H1 (cell line): Measurements from ENCODE around the gene DPH5. TPM values are rescaled to one million over a fixed set of nuclear protein-coding genes. Genes with fewer than 3 reads are reported as not detected.

ENCODE experiments used
- CTCF ChIA-PET: fragments of 300-600 bp; sonication (Branson Sonifier 250); formaldehyde crosslinking; loops from one replicate; lab custom pipeline; 2021; ENCODE audit not compliant: partially characterized antibody; lab: Charles Lee
- POLR2A ChIA-PET: fragments of 300-600 bp; sonication (Branson Sonifier 250); formaldehyde crosslinking; loops from one replicate; lab custom pipeline; 2021; ENCODE audit warnings: inconsistent platforms; ENCODE audit not compliant: partially characterized antibody; lab: Charles Lee
- DNase-seq, 2 experiments: peaks; one replicate each; pipeline versions ENCODE4 v3.0.0 to v3.0.0-alpha.2; 2010 to 2022; ENCODE audit warnings: low spot score in 2 of 2, low read depth in 1 of 2, mixed read lengths in 1 of 2
- FAIRE-seq: peaks from 2 replicates; lab custom pipeline; 2011; peaks lifted over from hg19 to GRCh38; lab: Jason Lieb, UNC
- H2AFZ ChIP-seq: 2 replicates; pipeline ENCODE4 v1.8.1; 2012; ENCODE audit warnings: low read length, inconsistent platforms
- H2AK5ac ChIP-seq: 2 replicates; pipeline ENCODE4 v1.6.1; 2013; ENCODE audit warnings: low read depth, low read length
- H2BK120ac ChIP-seq: replicated peaks from 2 replicates; pipeline ENCODE3; 2013; ENCODE audit warnings: low read depth, low read length, inconsistent platforms
- H2BK12ac ChIP-seq: 2 replicates; pipeline ENCODE4 v1.6.1; 2013; ENCODE audit warnings: low read depth, low read length
- H2BK15ac ChIP-seq: 2 replicates; pipeline ENCODE4 v1.6.1; 2013; ENCODE audit warnings: low read length
- H2BK20ac ChIP-seq: 2 replicates; pipeline ENCODE4 v1.6.1; 2013; ENCODE audit warnings: low read length
- H2BK5ac ChIP-seq: 2 replicates; pipeline ENCODE4 v1.6.1; 2013; ENCODE audit warnings: low read depth, low read length
- H3K14ac ChIP-seq: 2 replicates; pipeline ENCODE4 v1.6.1; 2013; ENCODE audit warnings: inconsistent platforms; ENCODE audit not compliant: insufficient read length
- H3K18ac ChIP-seq: 2 replicates; pipeline ENCODE4 v1.6.1; 2013; ENCODE audit warnings: low read length; ENCODE audit errors: extremely low read depth
- H3K23ac ChIP-seq: 2 replicates; pipeline ENCODE4 v1.6.1; 2013; ENCODE audit warnings: inconsistent platforms; ENCODE audit not compliant: insufficient read length
- H3K23me2 ChIP-seq: 2 replicates; pipeline ENCODE4 v1.6.1; 2013; ENCODE audit warnings: low read depth, low read length
- H3K27ac ChIP-seq: 2 replicates; pipeline ENCODE4 v1.6.1; 2011; ENCODE audit warnings: low read depth, low read length, inconsistent platforms
- H3K27me3 ChIP-seq, 4 experiments: replicated peaks in 1 of 4; 1 replicate in 1 of 4; 2 replicates in 3 of 4; pipeline versions ENCODE4 v1.6.1 to v1.8.1; 2011 to 2013; ENCODE audit warnings: low read length in 3 of 4, mild to moderate bottlenecking in 3 of 4, inconsistent platforms in 2 of 4, mixed read lengths in 2 of 4, moderate library complexity in 1 of 4; ENCODE audit not compliant: control insufficient read depth in 3 of 4, insufficient read depth in 3 of 4; ENCODE audit errors: extremely low read depth in 1 of 4
- H3K36me3 ChIP-seq, 4 experiments: 2 replicates each; pipeline versions ENCODE4 v1.6.1 to v1.8.1; 2011 to 2013; ENCODE audit warnings: mild to moderate bottlenecking in 4 of 4, low read length in 3 of 4, moderate library complexity in 2 of 4, control low read depth in 1 of 4, inconsistent platforms in 1 of 4; ENCODE audit not compliant: insufficient read depth in 4 of 4, control insufficient read depth in 2 of 4
- H3K4ac ChIP-seq: replicated peaks from 2 replicates; pipeline ENCODE3; 2013; ENCODE audit warnings: low read length, low read depth, mixed read lengths, inconsistent platforms; ENCODE audit not compliant: insufficient read length
- H3K4me1 ChIP-seq, 4 experiments: replicated peaks in 1 of 4; 1 replicate in 1 of 4; 2 replicates in 3 of 4; pipeline versions ENCODE4 v1.6.1 to v1.8.1; 2011 to 2013; ENCODE audit warnings: low read length in 3 of 4, inconsistent platforms in 2 of 4, mixed read lengths in 1 of 4; ENCODE audit not compliant: insufficient read depth in 4 of 4, control insufficient read depth in 3 of 4
- H3K4me2 ChIP-seq, 2 experiments: 2 replicates each; pipeline versions ENCODE4 v1.6.1 to v1.8.1; 2011 to 2013; ENCODE audit warnings: low read depth in 2 of 2, low read length in 2 of 2, control low read depth in 1 of 2, inconsistent platforms in 1 of 2, mild to moderate bottlenecking in 1 of 2; ENCODE audit not compliant: insufficient read depth in 1 of 2
- H3K4me3 ChIP-seq, 4 experiments: fragments of 200-600, 300-600 bp in 1 of 4; sonication (generic), shearing (Covaris generic), sonication (Bioruptor Twin) in 1 of 4; 2 replicates each; pipeline versions ENCODE4 v1.5.1 to v1.8.1; 2011 to 2016; ENCODE audit warnings: low read length in 4 of 4, low read depth in 3 of 4, control low read depth in 2 of 4, inconsistent platforms in 2 of 4, mild to moderate bottlenecking in 2 of 4, mixed read lengths in 1 of 4, moderate library complexity in 1 of 4; ENCODE audit not compliant: insufficient read depth in 2 of 4; ENCODE audit errors: extremely low read depth in 1 of 4
- H3K56ac ChIP-seq: replicated peaks from 2 replicates; pipeline ENCODE3; 2013; ENCODE audit warnings: low read depth, mild to moderate bottlenecking, mixed read lengths, low read length, inconsistent platforms; ENCODE audit not compliant: insufficient read length
- H3K79me1 ChIP-seq: 2 replicates; pipeline ENCODE4 v1.6.1; 2013; ENCODE audit warnings: low read depth, low read length, control low read depth
- H3K79me2 ChIP-seq, 2 experiments: 2 replicates each; pipeline versions ENCODE4 v1.6.1 to v1.8.1; 2012 to 2013; ENCODE audit warnings: low read length in 2 of 2, mild to moderate bottlenecking in 2 of 2, inconsistent platforms in 1 of 2; ENCODE audit not compliant: insufficient read depth in 2 of 2, control insufficient read depth in 1 of 2
- H3K9ac ChIP-seq, 4 experiments: replicated peaks in 1 of 4; 1 replicate in 1 of 4; 2 replicates in 3 of 4; pipeline versions ENCODE4 v1.6.1 to v1.8.1; 2011 to 2013; ENCODE audit warnings: low read depth in 3 of 4, low read length in 3 of 4, control low read depth in 2 of 4, mild to moderate bottlenecking in 2 of 4, moderate library complexity in 2 of 4, inconsistent platforms in 1 of 4; ENCODE audit errors: extremely low read depth in 1 of 4
- H3K9me3 ChIP-seq, 2 experiments: 2 replicates each; pipeline versions ENCODE4 v1.6.1 to v1.8.1; 2012 to 2013; ENCODE audit warnings: mild to moderate bottlenecking in 2 of 2, moderate library complexity in 2 of 2, control low read depth in 1 of 2, inconsistent platforms in 1 of 2, low read depth in 1 of 2, low read length in 1 of 2, mixed read lengths in 1 of 2; ENCODE audit not compliant: insufficient read depth in 2 of 2
- H4K20me1 ChIP-seq, 2 experiments: replicated peaks in 1 of 2; 2 replicates each; pipeline versions ENCODE3 to v1.8.1; 2011 to 2013; ENCODE audit warnings: inconsistent platforms in 2 of 2, low read length in 2 of 2, mild to moderate bottlenecking in 1 of 2; ENCODE audit not compliant: insufficient read depth in 2 of 2, control insufficient read depth in 1 of 2
- H4K5ac ChIP-seq: 2 replicates; pipeline ENCODE4 v1.6.1; 2013; ENCODE audit warnings: low read length, low read depth, mixed read lengths, inconsistent platforms; ENCODE audit not compliant: insufficient read length
- H4K8ac ChIP-seq: 2 replicates; pipeline ENCODE4 v1.8.0; 2013; ENCODE audit warnings: mild to moderate bottlenecking, moderate library complexity, low read length, inconsistent platforms; ENCODE audit not compliant: insufficient read depth; ENCODE audit errors: extremely low read depth
- H4K91ac ChIP-seq: replicated peaks from 2 replicates; pipeline ENCODE3; 2013; ENCODE audit warnings: low read length, mixed read lengths, inconsistent platforms; ENCODE audit not compliant: insufficient read length
- EP300 ChIP-seq, 2 experiments: IDR thresholded peaks; 1 replicate in 1 of 2; 2 replicates in 1 of 2; pipeline ENCODE4 v1.6.1; 2011 to 2012; ENCODE audit warnings: low read depth in 2 of 2, low read length in 2 of 2, mild to moderate bottlenecking in 2 of 2, borderline replicate concordance in 1 of 2, inconsistent platforms in 1 of 2, moderate library complexity in 1 of 2
- FOSL1 ChIP-seq: IDR thresholded peaks from 2 replicates; pipeline ENCODE4 v1.6.1; 2011; ENCODE audit warnings: mild to moderate bottlenecking, low read depth, low read length, moderate library complexity; ENCODE audit not compliant: insufficient read depth
- SAP30 ChIP-seq: fragments of 300-600 bp; sonication (generic); IDR thresholded peaks from 2 replicates; pipeline ENCODE4 v1.7.1; 2012; ENCODE audit warnings: low read length, moderate library complexity, mild to moderate bottlenecking, inconsistent platforms; ENCODE audit not compliant: insufficient read depth, insufficient replicate concordance
- SUZ12 ChIP-seq: fragments of 200-600 bp; sonication (generic); IDR thresholded peaks from 2 replicates; pipeline ENCODE4 v1.6.1; 2012; ENCODE audit warnings: mild to moderate bottlenecking, inconsistent platforms, low read length, moderate library complexity, mixed read lengths
- WGBS, 2 experiments: shearing (Covaris generic) in 1 of 2; methylation state at CpG; one replicate each; pipeline versions ENCODE4 v1.1.6 to v1.1.7; 2013 to 2015; ENCODE audit warnings: low lambda C conversion rate in 2 of 2, mixed read lengths in 2 of 2, inconsistent platforms in 1 of 2, low coverage in 1 of 2, missing lambda C conversion rate in 1 of 2; ENCODE audit not compliant: insufficient replicate concordance in 2 of 2, insufficient coverage in 1 of 2, insufficient read length in 1 of 2; ENCODE audit errors: extremely low coverage in 1 of 2, missing lambda C conversion rate in 1 of 2; 5-methylcytosine and 5-hydroxymethylcytosine counted together
- polyA plus RNA-seq, 7 experiments: library from polyadenylated mRNA; depleted of rRNA in 3 of 7; stranded (reverse) in 5 of 7; unstranded in 2 of 7; fragments of >200 nt in 5 of 7; fragments of 200-250 nt in 2 of 7; gene quantifications; 1 replicate in 5 of 7; 2 replicates in 1 of 7; 4 replicates in 1 of 7; pipeline versions ENCODE4 v1.2.1 to v1.2.3, GENCODE V29; 2011 to 2013; ENCODE audit warnings: missing spikeins in 2 of 7, mixed read lengths in 2 of 7
- total RNA-seq: library from RNA; stranded (reverse); fragmentation: NEBNext Ultra II Directional; extraction: Animal tissue kit (Norgen Biotek cat#: 25700); gene quantifications from 2 replicates; pipeline ENCODE4 v1.2.1, GENCODE V29; 2021

Gene DPH5
- total and polyA plus RNA-seq, 2 of the 8 experiments (the other 6 are each of a cell fraction or from before 2014, with no cell fraction given) = 67.7 to 106 TPM

DNA sequence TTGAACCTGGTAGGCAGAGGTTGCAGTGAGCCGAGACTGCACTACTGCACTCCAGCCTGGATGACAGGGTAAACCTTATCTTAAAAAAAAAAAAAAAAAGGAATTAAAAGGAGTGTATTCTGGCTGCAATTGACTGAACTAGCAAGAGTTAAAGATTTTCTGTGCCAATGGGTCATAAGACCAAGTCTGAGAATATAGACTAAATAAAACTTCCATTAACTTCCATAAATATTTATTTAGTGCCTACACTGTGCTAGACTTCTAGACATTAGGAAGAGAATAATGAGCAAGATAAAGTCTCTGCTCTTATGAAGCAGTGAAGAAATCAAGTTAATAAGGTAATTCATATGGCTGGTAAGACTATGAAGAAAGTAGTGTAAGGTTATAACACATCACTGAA, 27.2 kb downstream of the DPH5 start:
- peaks cover 0 to 28% (median 9%) of the 10 kb centered on the region in 4 experiments; a peak in 6 of 8 replicates for H3K36me3 ChIP-seq
- no peak overlapping the region for H4K5ac ChIP-seq
- H3K4me1 ChIP-seq = peaks cover 0 to 4% (median 0%) of the 10 kb centered on the region in 4 experiments; a peak in 1 of 7 replicates
- no peak overlapping the region for H3K14ac ChIP-seq
- H2BK120ac ChIP-seq = no peak overlapping the region
- H2BK5ac ChIP-seq = no peak overlapping the region
- H2AFZ ChIP-seq = no peak overlapping the region
- no peak overlapping the region for H2AK5ac ChIP-seq
- H3K4me2 ChIP-seq = no peak overlapping the region
- H3K18ac ChIP-seq = no peak overlapping the region
- no peaks in the 10 kb centered on the region for H4K20me1 ChIP-seq
- FAIRE-seq (no peak), DNase-seq (no peak)
- no peak overlapping the region for H4K91ac ChIP-seq
- H3K9me3 ChIP-seq = no peaks in the 10 kb centered on the region
- no peaks in the 10 kb centered on the region for H3K23me2 ChIP-seq
- no peak overlapping the region for H3K27ac ChIP-seq
- no peak overlapping the region for H2BK20ac ChIP-seq
- H3K9ac ChIP-seq = no peak overlapping the region
- H3K56ac ChIP-seq = no peak overlapping the region
- no peak overlapping the region for H3K23ac ChIP-seq
- H3K79me2 ChIP-seq = no peaks in the 10 kb centered on the region
- H3K27me3 ChIP-seq = no peaks in the 10 kb centered on the region
- H3K79me1 ChIP-seq = no peaks in the 10 kb centered on the region
- no peak overlapping the region for H3K4ac ChIP-seq
- ChIA-PET CTCF (no interaction called here), POLR2A (no interaction called here)
- H2BK15ac ChIP-seq = no peak overlapping the region
- H3K4me3 ChIP-seq = no peak overlapping the region
- H4K8ac ChIP-seq = no peak overlapping the region
- 100% methylated on average over 1 of the region's 1 CpG; no CpG with 5 or more reads in 1 of the 2 experiments for WGBS, 2 experiments
- no peak overlapping the region for H2BK12ac ChIP-seq
- TF ChIP-seq FOSL1 (no peak), EP300 (IDR thresholded peaks at IDR 0.05; ENCODE audit: borderline replicate concordance in 1 of 2, low read depth in 2 of 2, low read length in 2 of 2) (no peak), SAP30 (no peak), SUZ12 (no peak)
